K562 (cell line): ENCODE data around the gene SLC7A4. TPM values are rescaled to one million over a fixed set of nuclear protein-coding genes. Genes with fewer than 3 reads are reported as not detected.

Experiments
- CHD7 ChIP-seq: fragments of 200-600 bp; sonication (generic); IDR thresholded peaks from one replicate; pipeline ENCODE4 v1.6.1; 2012; ENCODE audit warnings: mild to moderate bottlenecking, low read depth, low read length, inconsistent platforms
- DMBX1 ChIP-seq: fragments of 250-450 bp; sonication (Bioruptor Pico); IDR thresholded peaks from 2 replicates; pipeline ENCODE4 v1.8.0; 2022; ENCODE audit warnings: inconsistent platforms, mild to moderate bottlenecking, moderate library complexity, borderline replicate concordance
- E2F3 ChIP-seq: fragments of 250-450 bp; sonication (Bioruptor Pico); IDR thresholded peaks from 2 replicates; pipeline ENCODE4 v1.4.0; 2020; ENCODE audit warnings: mild to moderate bottlenecking
- FOXO4 ChIP-seq: fragments of 450-650 bp; formaldehyde crosslinking; IDR thresholded peaks from 2 replicates; pipeline ENCODE4 v1.4.0; 2020; ENCODE audit warnings: mild to moderate bottlenecking, moderate library complexity
- HIVEP1 ChIP-seq: fragments of 250-450 bp; sonication (Bioruptor Pico); IDR thresholded peaks from 2 replicates; pipeline ENCODE4 v1.4.0; 2020; ENCODE audit warnings: mild to moderate bottlenecking
- KHSRP ChIP-seq: fragments of 450-650 bp; IDR thresholded peaks from 2 replicates; pipeline ENCODE4 v1.6.1; 2017
- SMAD1 ChIP-seq: fragments of 150-350 bp; IDR thresholded peaks from 2 replicates; pipeline ENCODE4 v1.6.1; 2014; ENCODE audit warnings: low read length, low read depth; ENCODE audit not compliant: partially characterized antibody
- TAF15 ChIP-seq: fragments of 200-400 bp; formaldehyde crosslinking; IDR thresholded peaks from 2 replicates; pipeline ENCODE4 v1.6.1; 2017; ENCODE audit warnings: mild to moderate bottlenecking, low read depth, low read length, moderate library complexity
- TBL1XR1 ChIP-seq, 2 experiments: IDR thresholded peaks; 2 replicates each; pipeline ENCODE4 v1.6.1; 2012; ENCODE audit warnings: improper control_type of control experiment in 2 of 2, low read length in 2 of 2, mild to moderate bottlenecking in 1 of 2
- U2AF2 ChIP-seq: fragments of 200-400 bp; formaldehyde crosslinking; optimal IDR thresholded peaks from 2 replicates; pipeline ENCODE3; 2017; ENCODE audit warnings: low read depth, mild to moderate bottlenecking, low read length
- ZNF398 ChIP-seq: fragments of 250-450 bp; sonication (Bioruptor Pico); IDR thresholded peaks from 2 replicates; pipeline ENCODE4 v1.8.0; 2021; ENCODE audit warnings: moderate library complexity, mild to moderate bottlenecking, inconsistent platforms
- polyA plus RNA-seq, 8 experiments: library from polyadenylated mRNA; depleted of rRNA in 4 of 8; stranded (reverse) in 5 of 8; unstranded in 3 of 8; fragments of >200 nt; fragmentation: Nextera tagmentation in 2 of 8; fragmentation: Illumina TruSeq in 1 of 8; extraction: Ambion mirVana in 2 of 8; extraction: Trizol in 1 of 8; gene quantifications; 2 replicates each; pipeline versions ENCODE4 v1.2.1 to v1.2.3, GENCODE V29; 2011 to 2014; ENCODE audit warnings: inconsistent platforms in 1 of 8, missing spikeins in 1 of 8
- total RNA-seq, 7 experiments: library from RNA; depleted of rRNA in 6 of 7; stranded (reverse); fragments of >200 nt in 6 of 7; fragmentation: Illumina TruSeq in 2 of 7; extraction: Trizol in 2 of 7; gene quantifications; 2 replicates each; pipeline versions ENCODE4 v1.2.1 to v1.2.3, GENCODE V29; 2011 to 2021; ENCODE audit warnings: low replicate concordance in 1 of 7

SLC7A4 gene
- total and polyA plus RNA-seq, 9 of the 15 experiments (the other 6 are each of a cell fraction or from before 2014, with no cell fraction given), result not detected

DNA sequence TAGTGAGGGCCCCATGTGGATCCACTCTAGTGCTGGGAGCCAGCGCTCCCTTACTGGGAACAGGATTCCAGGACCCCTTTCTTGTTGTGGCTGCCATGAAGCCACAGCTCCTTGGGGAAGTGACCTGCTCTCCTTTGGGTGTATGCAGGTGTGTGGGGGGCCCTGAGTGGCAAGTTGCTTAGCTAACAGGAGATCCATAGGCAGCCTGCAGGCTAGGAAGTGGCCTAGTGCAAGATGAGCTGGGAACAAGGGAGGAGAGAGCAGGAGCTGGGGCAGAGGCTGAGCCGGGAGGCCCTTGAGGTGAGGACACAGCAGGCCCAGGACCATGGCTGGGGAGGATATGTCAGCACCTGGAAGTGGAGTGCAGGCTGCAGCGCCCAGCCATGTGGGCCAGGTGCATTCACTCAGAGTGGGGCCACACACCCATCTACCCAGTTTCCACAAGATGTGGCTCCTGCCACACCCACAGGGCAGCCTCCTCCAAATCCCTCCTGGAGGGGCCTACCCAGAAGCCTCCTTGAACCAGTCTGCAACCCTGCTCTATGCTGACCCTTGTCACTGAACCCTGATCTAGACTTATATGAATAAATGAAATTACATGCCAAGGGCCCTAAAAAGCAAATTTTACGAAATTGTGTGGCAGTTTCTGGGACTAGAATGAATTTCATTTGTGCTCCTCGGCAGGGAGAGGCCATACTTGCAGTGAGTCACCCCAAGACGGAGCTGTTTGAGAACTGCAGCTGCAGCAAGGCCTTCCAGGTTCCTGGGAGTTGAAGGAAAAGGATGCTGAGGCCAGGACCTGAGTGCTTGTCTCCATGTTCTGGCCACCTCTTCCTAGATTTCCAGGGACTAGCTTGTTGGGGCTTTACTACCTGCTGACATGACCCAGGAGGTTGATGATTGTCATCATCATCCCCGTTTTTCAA lies 33.7 kb downstream of the SLC7A4 start (continued):
- TF ChIP-seq CHD7, result peak; percentile 36
- TF ChIP-seq DMBX1 (CRISPR knock-in tag), result peak; percentile 46; the same call in 1 of the 2 replicates
- TF ChIP-seq SMAD1, result peak; percentile 59
- peak; percentile 27 to 49; a peak in 2 of 4 replicates for TF ChIP-seq TBL1XR1 (IDR thresholded peaks at IDR 0.05; ENCODE audit: low read length in 2 of 2)
- TF ChIP-seq U2AF2, result no peak
- no peak for TF ChIP-seq TAF15
- TF ChIP-seq ZNF398 (CRISPR knock-in tag), result no peak
- no peak for TF ChIP-seq KHSRP
- TF ChIP-seq E2F3 (CRISPR knock-in tag), result peak; percentile 19; the same call in 1 of the 2 replicates
- TF ChIP-seq HIVEP1 (CRISPR knock-in tag), result peak; percentile 39; the same call in 1 of the 2 replicates
- TF ChIP-seq FOXO4 (CRISPR knock-in tag), result peak; percentile 46; the same call in 1 of the 2 replicates
